ENCODE measurements around the gene CNTNAP5. TPM values are rescaled to one million over a fixed set of nuclear protein-coding genes. Genes with fewer than 3 reads are reported as not detected.

Gene CNTNAP5
- total RNA-seq, 1 donor from 2014 or later: not detected

DNA sequence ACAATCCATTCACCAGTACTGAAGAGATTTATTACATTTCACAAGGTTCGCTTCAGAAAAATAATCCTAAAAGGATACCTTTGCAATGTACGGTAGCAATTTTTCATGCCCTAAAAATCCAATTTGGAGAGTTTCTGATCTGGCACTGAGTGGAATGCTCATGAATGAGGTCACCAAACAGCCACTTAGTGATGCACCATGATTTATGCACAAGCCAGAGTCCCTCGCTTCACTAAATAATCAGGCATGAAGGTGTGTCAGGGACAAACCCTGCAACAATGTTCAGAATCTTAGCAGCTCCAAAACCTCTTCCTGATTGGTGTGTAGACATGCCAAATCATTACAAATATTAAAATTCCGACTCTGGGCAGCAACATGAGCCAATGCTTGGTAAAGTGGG is 221.1 kb downstream of the CNTNAP5 start:
- ATAC-seq: no peak
- intact Hi-C loops (cut with DNase I): loop anchor here (5.0 kb wide), 1 partner anchor 1499 kb away; no protein-coding TSS in a partner anchor

GRCh38 chr2:124248386-124248785 is 223.3 kb downstream of the CNTNAP5 start:
- DNase-seq (ENCODE audit: low spot score) (no peak), ATAC-seq (no peak)
- intact Hi-C loops (cut with DNase I): loop anchor here (5.0 kb wide), 1 partner anchor 1501 kb away; no protein-coding TSS in a partner anchor

More for the DNA sequence above, 221.1 kb downstream of the CNTNAP5 start:
- no peak for DNase-seq (ENCODE audit: low spot score)

- DNase-seq (ENCODE audit: low spot score) (no peak), ATAC-seq (no peak)
- intact Hi-C loops (cut with DNase I): no loop called here
Measured at GRCh38 chr2:124250433-124250832, 225.3 kb downstream of the CNTNAP5 start.

DNA sequence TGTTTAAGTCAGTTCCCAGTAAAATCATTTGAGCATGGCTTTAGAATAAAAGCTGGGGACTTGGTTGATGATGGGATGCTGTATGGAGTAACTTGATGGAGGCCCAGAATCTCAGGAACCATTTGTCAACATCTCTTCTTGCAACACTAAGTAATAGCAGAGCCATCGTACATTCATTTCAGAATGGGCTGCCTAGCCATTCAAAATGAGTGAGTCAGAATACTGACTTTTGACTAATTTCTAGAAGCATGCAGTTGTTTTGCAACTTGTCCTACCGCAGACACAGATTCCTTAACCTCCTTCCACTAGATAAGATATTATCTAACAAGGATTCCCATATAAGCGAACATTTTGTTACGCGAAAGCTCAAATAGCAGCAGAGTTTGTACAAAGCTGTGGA is 229.5 kb downstream of the CNTNAP5 start:
- intact Hi-C loops (cut with DNase I): no loop called here
- ATAC-seq (no peak), DNase-seq (ENCODE audit: low spot score) (no peak)

GRCh38 chr2:124257120-124257519 is 232.0 kb downstream of the CNTNAP5 start:
- intact Hi-C loops (cut with DNase I): no loop called here
- ATAC-seq: no peak
- DNase-seq (ENCODE audit: low spot score): no peak

GRCh38 chr2:124258140-124258880 is 233.2 kb downstream of the CNTNAP5 start:
- DNase-seq (ENCODE audit: low spot score): no peak
- intact Hi-C loops (cut with DNase I): no loop called here
- no peak for ATAC-seq

DNA sequence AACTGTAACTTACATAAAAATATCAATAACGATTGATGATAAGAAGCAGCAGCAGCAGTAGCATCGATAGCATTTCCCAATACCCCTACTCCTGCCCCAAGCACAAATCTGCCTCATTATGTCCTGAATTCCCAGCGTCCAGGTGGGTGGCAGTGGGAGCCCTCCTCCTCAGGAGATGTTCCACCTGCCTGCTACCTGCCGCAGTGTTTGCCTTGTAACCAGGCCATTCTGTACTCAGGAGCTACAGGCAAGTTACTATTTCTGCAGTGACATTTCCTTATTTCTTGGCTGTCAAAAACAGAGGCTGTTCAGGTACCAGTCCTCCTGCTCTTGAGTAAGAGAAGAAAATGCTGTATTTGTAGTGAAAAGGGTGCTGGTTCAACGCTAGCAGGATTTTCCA is 236.4 kb downstream of the CNTNAP5 start:
- DNase-seq (ENCODE audit: low spot score) (no peak), ATAC-seq (no peak)
- intact Hi-C loops (cut with DNase I): no loop called here

DNA sequence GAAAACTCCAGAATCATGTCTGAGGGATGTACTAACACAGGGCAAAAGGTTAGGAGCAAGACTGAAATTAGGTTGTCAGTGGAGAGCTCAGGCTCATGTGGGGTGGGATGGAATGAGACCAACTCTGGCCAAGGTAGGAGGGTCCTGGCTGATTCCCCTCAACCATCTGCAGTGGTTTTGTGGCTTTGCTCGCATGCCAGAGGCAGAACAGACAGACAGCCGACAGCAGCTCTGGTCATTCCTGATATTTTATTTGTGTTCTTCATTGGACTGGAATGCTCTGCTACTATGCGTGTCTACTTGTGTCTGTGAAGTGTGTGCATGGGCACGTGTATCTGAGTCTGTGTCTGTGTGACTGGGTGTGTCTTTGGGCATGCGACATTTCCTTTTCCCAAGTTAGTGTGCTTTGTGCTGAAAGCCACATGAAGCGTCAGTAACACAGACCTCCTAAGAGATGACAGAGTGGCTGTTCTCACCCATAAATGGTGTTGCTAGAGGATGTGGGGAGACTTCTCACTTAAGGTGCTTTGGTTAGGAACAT is 239.5 kb downstream of the CNTNAP5 start:
- DNase-seq (ENCODE audit: low spot score) (no peak), ATAC-seq (no peak)
- intact Hi-C loops (cut with DNase I): no loop called here

DNA sequence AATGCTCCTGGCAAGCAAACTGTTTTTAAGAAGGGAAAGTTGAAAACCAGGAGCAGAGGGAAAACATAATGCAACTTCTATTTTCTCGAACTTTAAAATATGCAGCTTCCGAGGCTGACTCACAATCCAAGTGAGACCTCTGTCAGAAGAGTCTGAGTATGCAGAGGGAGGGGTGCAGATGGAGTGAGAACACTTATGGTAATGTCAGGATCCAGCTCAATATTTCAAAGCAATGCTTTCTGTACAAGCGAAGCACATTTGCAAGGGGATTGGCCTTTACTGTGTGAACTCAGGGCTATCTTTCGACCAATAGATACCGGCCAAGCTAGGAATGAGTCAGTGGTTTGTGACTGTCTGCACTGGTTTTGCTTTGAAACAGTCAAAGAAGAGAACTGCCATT is 242.7 kb downstream of the CNTNAP5 start:
- ATAC-seq (no peak), DNase-seq (ENCODE audit: low spot score) (no peak)
- intact Hi-C loops (cut with DNase I): no loop called here

DNA sequence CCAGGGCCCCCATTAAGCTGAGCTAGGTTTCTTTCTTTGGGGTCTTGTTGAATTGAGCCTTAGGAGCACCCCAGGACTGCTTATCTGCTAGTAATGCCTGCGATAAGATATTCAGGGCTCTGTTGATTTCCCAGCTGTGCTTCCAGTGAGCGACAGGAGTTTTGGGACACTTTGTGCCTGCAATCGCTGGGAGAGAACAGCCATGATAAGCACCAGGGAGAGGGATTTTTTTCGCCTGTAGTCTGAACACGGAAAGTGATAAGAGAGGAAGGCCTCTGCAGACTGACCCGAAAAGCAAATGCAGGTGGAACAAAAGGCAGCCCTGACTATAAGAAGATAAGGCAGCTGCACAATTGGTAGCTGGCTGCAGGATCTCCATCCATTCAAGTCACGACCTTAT is 244.3 kb downstream of the CNTNAP5 start:
- intact Hi-C loops (cut with DNase I): no loop called here
- DNase-seq (ENCODE audit: low spot score) (no peak), ATAC-seq (no peak)

GRCh38 chr2:124272261-124272841 is 247.3 kb downstream of the CNTNAP5 start:
- intact Hi-C loops (cut with DNase I): no loop called here
- DNase-seq (ENCODE audit: low spot score): no peak
- no peak for ATAC-seq

DNA sequence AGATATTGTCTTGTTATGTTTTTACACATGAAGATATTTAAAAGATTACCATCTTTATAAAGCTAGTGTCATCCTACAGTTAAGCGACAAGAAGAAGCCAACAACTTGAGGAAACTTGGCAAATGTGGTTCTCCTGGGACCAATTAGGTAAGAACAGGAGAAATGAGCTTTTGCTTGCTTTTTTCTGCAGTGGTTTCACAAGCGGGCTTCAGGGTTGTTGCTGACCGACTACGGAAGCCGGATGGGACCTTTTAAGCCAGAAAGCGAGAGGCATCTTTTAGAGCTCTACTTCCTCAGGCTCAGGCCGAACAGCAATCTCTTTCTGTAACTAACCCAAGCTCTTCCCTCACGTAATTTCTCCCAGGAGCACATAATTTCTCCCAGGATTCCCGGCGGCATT is 256.5 kb downstream of the CNTNAP5 start:
- ATAC-seq (peak; percentile 65), DNase-seq (ENCODE audit: low spot score) (no peak)
- intact Hi-C loops (cut with DNase I): no loop called here

GRCh38 chr2:124283096-124283495 is 258.0 kb downstream of the CNTNAP5 start:
- DNase-seq (ENCODE audit: low spot score): no peak
- intact Hi-C loops (cut with DNase I): no loop called here

GRCh38 chr2:124286089-124286783 is 261.1 kb downstream of the CNTNAP5 start:
- ATAC-seq (no peak), DNase-seq (ENCODE audit: low spot score) (no peak)
- intact Hi-C loops (cut with DNase I): no loop called here

More at GRCh38 chr2:124283096-124283495, 258.0 kb downstream of the CNTNAP5 start:
- ATAC-seq: no peak

DNA sequence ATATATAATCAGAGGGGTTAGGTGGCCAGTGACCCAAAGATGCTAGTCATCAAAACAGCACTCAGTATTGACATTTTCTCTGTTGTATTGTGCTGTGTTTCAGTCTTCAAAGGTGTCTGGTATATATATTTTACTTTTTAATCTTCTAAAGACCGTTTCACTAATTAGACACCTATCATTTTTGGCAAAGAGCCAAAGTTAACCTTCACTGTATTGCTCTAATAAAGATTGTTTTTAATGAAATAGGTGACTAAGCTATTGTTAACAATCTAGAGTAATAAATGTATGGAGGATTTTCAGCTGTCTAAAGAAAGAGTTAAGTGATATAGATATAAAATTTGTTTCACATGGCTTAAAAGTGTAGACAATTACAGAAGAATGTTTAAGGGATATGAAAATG is 264.0 kb downstream of the CNTNAP5 start:
- intact Hi-C loops (cut with DNase I): no loop called here
- DNase-seq (ENCODE audit: low spot score) (no peak), ATAC-seq (no peak)

DNA sequence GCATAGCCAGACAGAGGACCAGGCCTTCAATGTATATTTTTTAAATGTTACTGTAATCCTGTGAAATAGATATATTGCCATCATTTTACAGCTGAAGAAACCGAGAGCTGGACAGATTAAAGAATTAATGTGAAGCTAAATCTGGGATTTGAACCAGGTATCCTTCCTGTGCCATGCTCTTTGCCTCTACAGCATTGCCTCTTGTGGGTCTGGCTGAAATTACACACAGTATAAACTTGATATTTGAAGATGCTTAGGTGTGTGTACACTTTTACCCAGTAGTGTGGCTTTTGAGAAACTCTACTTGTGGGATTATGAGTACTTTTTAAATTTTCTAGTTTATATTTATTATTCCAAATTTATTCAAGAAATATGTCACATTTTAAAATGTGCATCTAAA is 264.5 kb downstream of the CNTNAP5 start:
- DNase-seq (ENCODE audit: low spot score): no peak
- intact Hi-C loops (cut with DNase I): no loop called here
- ATAC-seq: no peak

GRCh38 chr2:124296470-124296869 is 271.4 kb downstream of the CNTNAP5 start:
- intact Hi-C loops (cut with DNase I): no loop called here
- no peak for ATAC-seq
- no peak for DNase-seq (ENCODE audit: low spot score)

DNA sequence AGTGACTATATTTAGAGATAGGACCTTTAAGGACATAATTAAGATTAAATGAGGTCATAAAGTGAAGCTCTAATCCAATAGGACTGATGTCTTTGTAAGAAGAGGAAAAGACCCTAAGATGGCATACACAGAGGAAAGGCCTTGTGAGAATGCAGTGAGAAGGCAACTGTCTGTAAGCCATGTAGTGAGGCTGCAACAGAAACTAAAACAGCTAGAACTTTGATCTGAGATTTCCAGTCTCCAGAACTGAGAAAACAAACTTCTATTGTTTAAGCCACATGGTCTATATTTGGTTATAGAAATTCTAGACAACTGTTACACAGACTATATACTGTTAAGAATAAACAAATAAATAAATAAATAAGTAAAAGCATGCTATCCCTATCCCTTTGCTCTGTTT is 276.8 kb downstream of the CNTNAP5 start:
- DNase-seq (ENCODE audit: low spot score) (no peak), ATAC-seq (no peak)
- intact Hi-C loops (cut with DNase I): no loop called here

DNA sequence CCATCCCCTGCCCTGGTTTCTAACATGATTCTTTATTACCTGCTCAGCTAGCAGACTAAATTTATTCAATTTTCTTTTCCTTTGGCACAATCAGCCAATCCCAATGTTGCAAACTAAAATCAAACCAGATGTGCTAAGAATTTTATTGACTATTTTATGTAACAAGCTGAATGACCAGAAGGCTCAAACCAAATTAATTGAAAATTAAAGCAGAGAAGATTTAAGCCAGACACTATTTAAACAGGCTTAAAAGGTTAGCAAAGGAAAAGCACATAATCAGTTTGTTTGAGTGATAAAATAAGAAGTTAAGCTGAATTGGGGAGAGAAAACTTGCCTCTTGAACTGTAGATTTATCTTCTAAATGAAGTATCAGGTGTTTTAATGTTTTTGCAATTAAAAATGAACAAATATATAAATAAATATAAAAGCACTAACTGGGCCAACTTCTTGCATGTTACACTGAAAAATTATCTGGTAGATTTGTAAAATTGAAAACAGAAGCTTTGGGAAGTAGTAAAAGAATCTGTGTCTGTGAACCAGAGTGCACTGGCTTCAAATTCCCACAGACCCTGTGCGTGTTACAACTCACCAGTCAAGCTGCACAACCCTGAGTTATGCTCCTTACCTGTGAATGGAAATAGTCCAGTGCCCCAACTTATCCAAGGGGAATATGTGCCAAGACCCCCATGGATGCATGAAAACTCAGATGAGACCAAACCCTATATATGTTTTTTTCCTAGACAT is 283.4 kb downstream of the CNTNAP5 start:
- intact Hi-C loops (cut with DNase I): no loop called here
- DNase-seq (ENCODE audit: low spot score): no peak

More for the DNA sequence above, 283.4 kb downstream of the CNTNAP5 start:
- ATAC-seq: no peak
